Stimulated activated CD4-positive, alpha-beta T cell treated with anti-CD3 and anti-CD28 coated beads, Interleukin-1b, Interleukin-23, amount 100 ng/mL, for 48 hours (primary cell): ENCODE data around the gene WDR74.
"Not testable (repeated sequence)": the region's sequence is repeated elsewhere in the genome, so short reads cannot be mapped to it uniquely, and the experiment has no call there.

Source experiments
- DNase-seq: peaks from one replicate; pipeline ENCODE4 v3.0.0-alpha.2; 2020

The WDR74 gene

DNA sequence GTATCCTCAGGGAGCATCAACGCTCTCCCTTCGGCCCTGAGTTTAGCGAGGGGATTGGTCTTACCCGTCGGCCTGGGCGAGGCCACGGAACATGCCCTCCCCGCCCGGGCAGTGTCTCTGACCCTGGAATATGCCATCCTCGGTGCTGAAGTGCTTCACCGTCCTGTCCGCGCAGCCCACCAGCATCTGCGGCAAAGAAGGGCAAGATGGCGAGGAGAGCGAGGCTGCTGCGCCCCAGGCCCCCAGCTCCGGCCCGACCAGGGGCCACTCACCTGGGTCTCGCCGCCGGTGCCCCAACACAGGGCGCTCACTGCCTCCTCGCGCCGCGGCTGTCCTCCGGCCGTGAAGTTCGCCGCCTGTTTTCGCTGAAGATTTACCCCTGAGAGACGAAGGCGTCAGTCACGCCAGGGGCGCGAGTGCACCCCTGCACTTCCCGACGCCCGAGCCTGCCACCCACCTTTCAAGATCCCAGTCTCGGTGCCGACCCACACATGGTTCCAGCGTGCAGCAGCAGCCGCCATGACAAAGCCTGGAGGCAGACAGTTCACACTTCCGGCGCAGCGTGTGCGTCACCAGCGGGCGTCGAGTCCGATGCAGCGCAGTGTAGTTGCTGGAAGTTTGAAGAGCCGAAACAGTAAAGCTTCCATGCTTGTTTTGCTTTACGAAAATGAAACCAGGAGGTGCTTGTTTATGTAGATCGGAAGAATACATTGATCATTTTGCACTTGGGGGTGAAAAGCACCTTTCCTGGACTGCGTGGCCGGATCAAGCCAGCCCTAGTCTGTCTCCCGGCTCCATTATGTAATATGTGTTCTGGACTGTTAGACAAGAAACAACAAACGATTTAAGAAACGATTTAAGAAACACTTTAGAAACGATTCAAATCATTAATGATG, at the start of gene WDR74:
TSS of gene WDR74 (minus strand) at position 541 of the 896 bp plus-strand sequence. CDS start at position 521, 20 bp downstream.
- peak; percentile 92 for DNase-seq

DNA sequence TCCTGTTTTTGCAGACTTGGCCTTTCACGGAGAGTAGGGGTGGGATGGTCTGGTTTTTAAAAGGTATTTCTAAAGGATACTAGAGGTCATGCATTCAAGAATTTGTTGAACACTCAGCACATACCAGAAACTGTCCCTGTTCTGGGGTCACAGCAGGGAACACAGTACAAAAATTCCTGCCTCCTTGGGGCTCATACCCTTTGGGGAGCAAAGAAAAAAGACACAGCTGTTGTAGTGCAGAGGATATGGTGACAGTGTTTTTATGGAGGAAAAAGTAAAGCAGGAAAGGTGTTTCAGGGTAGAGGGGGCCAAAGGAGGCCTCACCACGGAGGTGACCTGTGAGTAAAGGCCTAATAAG, 49.7 kb upstream of the WDR74 start:
- no peak for DNase-seq

DNA sequence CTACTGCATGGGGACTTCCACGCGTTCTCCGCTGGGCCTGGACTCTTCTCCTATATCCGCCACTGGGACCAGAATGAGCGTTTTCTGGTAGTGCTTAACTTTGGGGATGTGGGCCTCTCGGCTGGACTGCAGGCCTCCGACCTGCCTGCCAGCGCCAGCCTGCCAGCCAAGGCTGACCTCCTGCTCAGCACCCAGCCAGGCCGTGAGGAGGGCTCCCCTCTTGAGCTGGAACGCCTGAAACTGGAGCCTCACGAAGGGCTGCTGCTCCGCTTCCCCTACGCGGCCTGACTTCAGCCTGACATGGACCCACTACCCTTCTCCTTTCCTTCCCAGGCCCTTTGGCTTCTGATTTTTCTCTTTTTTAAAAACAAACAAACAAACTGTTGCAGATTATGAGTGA, 49.0 kb upstream of the WDR74 start:
- no peak for DNase-seq

DNA sequence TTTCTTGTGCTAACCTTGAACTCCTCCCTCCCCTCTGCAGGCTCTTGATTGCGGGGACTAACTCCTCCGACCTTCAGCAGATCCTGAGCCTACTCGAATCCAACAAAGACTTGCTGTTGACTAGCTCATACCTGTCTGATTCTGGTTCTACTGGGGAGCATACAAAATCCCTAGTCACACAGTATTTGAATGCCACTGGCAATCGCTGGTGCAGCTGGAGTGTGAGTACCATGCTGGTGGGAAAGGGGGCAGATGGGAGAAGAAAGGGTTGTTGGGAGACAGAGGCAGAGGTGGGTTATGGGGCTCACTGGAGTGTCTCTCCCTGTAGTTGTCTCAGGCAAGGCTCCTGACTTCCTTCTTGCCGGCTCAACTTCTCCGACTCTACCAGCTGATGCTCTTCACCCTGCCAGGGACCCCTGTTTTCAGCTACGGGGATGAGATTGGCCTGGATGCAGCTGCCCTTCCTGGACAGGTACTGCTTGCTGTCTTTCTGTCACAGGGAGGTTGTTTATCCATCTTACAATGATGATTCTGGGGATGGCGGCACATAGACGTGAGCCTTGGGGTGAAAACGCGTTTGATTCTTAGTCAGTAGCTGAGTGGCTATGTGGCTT, 45.9 kb upstream of the WDR74 start:
- DNase-seq = no peak

DNA sequence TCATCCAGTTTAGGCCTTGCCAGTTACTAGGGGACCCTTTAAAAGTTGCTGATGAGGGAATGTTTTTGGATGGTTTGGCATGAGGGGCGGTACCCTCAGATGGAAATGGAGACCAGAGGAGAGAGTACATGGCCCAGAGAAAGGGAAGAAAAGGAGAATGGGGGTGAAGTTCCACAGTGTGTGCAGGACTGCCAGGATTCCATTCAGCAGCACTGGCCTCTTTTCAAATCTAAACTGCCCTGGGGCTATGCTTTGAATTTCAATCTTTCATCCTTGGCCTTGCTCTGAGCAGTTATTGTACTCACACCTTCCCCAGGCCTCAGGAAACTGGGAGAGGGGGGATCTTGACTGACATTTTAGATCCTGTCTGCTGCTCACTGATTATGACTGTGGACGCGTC, 44.3 kb upstream of the WDR74 start:
- DNase-seq = no peak

DNA sequence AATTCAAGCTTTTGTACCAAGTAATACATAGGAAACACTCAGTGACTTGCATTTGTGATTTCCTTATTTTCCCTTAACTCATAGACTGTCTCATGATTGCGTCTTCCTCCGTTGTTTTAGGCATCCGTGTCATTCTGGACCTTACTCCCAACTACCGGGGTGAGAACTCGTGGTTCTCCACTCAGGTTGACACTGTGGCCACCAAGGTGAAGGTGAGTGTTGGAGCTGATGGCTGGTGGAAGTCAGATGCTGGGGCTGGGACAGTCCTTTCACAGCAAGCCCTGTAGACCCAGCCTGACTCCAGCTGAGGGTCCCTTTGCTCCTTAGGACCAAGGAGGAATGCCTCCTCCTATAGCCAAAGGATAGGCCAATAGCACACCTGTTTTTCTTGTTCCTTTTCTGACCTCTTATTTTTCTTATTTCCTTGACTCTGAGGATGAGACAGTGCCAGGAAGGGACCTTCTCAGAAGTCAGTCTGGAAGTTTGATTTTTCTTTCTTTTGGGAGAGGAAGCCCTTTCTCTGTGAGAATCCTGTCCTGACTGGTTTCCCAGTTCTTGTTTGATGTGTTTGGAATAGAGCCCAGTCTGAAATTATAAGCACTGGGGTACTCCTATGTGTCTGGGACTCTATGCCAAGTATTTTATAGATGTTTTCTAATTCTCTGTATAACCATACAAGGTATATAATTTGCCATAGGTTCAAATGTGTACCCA, 43.6 kb upstream of the WDR74 start:
- DNase-seq = no peak

DNA sequence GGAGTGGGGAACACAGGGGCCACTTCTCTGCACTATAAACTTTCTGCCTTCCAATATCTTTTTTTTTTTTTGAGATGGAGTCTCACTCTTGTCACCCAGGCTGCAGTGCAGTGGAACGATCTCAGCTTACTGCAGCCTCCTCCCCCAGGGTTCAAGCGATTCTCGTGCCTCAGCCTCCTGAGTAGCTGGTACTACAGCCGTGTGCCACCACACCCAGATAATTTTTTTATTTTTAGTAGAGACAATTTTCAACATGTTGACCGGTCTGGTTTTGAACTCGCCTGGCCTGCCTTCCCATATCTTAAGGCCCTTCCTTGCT, 43.0 kb upstream of the WDR74 start:
- no peak for DNase-seq

DNA sequence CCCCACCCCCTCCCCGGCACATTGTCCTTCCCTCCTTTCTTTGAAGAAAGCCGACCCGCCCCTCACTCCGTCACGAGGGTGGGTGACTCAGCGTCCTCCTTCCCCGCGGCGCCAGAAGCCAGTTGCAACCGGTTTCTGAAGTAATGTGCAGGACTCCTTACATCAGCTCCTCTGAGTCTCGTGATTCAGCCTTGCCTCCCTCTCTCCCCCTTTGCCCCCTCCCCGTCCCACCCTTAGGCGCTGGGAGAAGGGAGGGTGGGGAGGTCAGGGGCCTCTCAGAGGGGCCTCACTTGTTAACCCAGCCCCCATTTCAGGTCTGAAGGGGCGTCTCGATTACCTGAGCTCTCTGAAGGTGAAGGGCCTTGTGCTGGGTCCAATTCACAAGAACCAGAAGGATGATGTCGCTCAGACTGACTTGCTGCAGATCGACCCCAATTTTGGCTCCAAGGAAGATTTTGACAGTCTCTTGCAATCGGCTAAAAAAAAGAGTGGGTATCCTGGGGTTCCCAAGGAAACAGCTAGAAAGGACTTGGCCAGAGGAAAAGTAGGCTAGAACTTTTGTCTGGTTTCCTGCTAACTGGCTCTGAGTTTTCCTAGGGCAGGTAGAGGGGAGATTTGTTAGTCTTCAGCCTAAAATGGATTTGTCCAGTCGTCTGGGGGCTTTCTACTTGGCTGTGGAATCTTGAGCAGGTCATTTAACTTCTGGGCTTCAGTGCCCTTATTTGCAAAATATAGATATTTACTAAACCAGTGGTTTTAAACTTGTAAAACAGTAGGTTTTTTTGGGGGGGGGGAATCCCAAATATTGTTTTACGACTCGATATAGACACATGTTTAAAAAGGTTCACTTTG, 42.4 kb upstream of the WDR74 start:
- peak; percentile 97 for DNase-seq

DNA sequence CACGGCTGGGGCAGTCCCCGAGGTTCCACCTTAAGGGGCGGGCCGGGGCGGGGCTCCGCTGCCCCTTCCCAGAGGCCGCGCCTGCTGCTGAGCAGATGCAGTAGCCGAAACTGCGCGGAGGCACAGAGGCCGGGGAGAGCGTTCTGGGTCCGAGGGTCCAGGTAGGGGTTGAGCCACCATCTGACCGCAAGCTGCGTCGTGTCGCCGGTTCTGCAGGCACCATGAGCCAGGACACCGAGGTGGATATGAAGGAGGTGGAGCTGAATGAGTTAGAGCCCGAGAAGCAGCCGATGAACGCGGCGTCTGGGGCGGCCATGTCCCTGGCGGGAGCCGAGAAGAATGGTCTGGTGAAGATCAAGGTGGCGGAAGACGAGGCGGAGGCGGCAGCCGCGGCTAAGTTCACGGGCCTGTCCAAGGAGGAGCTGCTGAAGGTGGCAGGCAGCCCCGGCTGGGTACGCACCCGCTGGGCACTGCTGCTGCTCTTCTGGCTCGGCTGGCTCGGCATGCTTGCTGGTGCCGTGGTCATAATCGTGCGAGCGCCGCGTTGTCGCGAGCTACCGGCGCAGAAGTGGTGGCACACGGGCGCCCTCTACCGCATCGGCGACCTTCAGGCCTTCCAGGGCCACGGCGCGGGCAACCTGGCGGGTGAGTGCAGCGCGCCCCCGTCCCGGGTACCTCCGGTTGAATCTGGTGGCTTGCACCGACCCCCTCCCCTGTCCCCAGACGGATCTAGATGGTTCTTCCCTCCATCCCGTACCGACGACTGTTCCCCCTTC, 41.6 kb upstream of the WDR74 start, which contains the start of gene SLC3A2:
TSS of gene SLC3A2 (plus strand) at position 94 of the 776 bp plus-strand sequence. CDS start at position 222, 128 bp downstream.
- peak; percentile 86 for DNase-seq

DNA sequence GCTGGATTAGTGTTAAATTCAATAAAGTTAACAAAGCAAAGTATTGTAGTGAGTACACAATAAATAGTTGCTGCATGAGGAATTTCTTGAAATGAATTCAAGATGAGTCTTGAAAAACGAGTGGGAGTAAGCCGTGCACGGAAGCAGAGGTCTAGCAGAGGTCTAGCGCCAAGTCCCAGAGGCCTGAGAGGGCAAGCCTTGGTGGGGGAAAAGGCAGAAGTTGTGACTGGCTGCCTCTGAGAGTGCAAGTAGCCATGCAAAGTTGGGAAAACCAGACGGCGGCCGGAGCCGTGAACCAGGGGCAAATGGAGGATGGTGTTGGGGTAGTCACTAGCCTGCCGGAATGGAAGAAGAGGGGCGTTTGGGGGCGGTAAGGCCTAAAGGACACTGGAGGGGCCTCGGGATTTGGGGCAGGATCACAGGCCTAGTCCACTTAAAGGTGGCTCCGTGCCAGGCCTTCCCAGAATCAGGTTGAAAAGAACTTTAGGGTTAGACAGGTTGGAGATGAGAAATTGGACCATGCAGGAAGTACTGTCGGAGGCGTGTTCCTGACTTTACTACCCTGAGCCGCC, 40.9 kb upstream of the WDR74 start:
- peak; percentile 63 for DNase-seq

DNA sequence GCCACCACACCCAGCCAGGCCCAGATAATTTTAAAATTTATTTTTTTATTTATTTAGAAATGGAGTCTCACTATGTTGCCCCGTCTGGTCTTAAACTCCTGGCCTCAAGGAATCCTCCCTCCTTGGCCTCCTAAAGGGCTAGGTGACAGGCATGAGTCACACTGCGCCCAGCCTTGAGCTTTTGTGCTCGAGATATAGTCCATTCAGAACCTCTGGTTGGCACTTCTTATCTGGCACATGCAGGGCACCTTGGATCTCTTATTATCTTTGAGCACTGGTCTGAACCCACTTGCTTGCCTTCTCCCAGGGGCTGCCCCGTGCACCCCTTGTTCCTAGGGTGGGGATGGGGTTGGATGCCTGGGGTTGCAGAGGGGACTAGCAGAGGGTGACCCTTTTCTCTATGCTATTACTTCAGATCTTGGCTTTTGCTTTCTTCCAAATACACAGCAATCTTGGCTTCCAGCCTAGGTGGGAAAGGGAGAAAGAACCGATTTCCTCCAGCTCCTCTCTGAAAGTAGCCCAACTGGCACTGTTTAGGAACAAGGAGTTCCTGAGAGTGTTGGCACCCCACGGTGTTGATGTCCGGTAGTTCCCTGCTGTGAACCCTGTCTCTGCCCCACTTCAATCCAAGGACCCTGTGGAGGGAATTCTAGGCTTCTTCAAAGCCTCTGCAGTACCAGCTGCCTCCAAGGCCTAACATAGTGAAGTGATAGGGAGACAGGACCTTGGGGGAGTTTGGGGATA, 40.0 kb upstream of the WDR74 start:
- DNase-seq = no peak

DNA sequence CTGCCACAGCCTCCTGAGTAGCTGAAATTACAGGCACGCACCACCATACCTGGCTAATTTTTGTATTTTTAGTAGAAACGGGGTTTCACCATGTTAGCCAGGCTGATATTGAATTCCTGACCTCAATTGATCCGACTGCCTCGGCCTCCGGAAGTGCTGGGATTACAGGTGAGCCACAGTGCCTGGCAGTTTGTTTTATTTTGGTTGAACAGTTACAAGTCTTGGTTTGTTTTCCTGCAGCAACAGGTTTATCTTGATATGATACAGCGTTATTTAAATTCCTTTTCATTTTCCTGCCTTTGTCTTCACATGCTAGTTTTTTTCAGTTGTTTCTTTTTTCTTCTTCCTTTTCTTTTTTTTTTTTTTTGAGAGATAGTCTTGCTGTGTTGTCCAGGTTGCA, 37.3 kb upstream of the WDR74 start:
- no peak for DNase-seq

DNA sequence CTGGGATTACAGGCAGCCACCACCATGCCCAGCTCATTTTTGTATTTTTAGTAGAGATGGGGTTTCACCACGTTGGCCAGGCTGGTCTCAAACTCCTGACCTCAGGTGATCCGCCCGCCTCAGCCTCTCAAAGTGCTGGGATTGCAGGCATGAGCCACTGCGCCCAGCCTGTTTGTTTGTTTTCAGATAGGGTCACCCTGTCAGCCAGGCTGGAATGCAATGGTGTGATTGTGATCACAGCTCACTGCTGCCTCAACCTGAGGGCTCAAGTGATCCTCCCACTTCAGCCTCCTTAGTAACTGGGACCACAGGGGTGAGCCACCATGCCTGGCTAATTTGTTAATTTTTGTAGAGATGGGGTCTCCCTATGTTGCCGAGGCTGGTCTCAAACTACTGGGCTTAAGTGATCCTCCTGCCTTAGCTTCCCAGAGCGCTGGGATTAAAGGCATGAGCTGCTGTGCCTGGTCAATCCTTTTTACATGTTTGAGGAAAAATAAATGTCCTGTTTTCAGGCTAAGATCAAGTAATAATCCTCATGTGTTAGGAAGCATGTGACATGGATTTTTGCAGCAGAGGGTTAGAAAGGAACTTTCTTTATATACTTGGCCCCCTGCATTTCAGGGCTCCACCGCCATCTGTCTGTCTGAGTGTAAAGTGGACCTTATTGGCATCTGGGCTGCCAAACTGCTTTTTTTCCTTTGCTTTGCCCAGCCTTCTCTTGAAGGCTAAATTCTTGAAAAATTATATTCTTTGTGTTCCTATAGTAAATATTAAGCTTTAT, 36.5 kb upstream of the WDR74 start:
- DNase-seq = no peak

DNA sequence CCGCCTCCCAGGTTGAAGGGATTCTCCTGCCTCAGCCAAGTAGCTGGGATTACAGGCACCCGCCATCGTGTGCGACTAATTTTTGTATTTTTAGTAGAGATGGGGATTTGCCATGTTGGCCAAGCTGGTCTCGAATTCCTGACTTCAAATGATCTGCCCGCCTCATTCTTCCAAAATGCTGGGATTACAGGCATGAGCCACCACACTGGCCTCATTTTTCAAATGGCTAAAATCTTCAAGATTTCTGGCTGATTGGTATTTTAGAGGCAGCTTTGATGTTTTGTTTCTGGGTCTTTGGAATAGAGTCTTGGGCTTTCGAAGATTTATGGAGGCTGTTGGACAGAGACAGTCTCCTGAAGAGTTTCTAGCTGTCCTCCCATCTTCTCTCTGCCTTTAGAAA, 35.5 kb upstream of the WDR74 start:
- DNase-seq = no peak

DNA sequence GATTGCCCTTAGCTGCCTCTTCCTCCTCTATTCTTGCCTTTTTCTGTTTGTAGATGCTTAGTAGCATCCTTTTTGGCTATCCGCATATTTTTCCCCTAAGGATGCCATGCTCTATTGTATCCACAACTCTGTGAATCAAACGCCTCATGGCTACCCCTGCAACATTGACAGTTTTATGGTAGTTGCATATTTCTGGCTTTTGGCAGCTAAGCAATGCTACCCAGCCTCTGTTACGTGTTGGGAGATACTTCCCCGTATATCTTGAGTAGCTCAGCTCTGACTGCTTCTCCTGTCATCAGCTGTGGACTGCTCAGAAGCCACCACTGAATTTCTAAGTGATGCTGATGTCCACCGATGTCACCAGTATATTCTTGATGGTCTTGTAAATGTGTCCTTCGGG, 26.2 kb upstream of the WDR74 start:
- DNase-seq = no peak

DNA sequence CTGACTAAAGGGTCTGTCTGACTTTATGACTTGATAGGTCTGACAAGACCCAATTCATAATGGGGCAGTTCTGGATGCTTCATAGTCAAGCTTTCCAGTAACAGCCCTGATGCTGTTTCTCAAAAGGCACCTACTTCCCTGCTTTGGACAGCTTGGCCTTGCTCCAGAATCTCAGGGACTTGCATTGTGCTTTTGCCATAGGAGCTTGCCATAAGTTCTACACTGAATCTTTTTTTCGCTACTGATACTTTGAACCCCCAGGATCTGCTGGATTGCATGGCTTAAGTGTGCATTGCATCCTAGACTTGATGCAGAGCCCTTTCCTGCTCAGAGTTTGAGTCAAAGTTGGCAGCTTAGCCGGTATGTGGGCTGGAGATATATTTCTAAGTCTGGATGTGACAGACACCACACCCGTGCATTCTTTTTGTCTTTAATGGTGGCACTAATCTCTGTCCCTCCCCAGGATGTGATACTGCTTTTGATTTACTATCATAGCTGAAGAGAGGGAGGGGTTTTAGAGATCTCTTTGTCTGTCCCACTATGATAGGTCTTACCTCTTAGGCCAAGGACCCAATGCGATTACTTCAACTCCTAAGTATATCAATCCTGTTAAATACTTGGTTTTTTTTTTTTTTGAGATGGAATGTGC, 24.4 kb upstream of the WDR74 start:
- DNase-seq = no peak

DNA sequence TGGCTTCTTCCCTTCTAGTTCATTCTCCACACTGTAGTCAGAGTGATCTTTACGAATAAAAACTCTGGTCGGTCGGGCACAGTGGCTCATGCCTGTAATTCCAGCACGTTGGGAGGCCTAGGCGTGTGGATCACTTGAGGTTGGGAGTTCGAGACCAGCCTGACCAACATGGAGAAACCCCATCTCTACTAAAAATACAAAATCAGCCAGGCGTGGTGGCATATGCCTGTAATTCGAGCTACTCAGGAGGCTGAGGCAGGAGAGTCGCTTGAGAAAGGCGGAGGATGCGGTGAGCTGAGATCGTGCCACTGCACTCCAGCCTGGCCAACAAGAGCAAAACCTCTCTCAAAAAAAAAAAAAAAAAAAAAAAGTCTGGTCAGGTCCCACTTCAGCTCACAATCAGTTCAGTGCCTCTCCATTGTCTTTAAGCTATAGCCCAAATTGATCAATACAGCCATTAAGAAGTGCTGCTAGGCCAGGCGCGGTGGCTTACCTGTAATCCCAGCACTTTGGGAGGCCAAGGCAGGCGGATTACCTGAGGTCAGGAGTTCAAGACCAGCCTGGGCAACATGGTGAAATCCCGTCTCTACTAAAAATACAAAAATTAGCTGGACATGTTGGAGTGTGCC, 22.3 kb upstream of the WDR74 start:
- DNase-seq = not testable (repeated sequence)

DNA sequence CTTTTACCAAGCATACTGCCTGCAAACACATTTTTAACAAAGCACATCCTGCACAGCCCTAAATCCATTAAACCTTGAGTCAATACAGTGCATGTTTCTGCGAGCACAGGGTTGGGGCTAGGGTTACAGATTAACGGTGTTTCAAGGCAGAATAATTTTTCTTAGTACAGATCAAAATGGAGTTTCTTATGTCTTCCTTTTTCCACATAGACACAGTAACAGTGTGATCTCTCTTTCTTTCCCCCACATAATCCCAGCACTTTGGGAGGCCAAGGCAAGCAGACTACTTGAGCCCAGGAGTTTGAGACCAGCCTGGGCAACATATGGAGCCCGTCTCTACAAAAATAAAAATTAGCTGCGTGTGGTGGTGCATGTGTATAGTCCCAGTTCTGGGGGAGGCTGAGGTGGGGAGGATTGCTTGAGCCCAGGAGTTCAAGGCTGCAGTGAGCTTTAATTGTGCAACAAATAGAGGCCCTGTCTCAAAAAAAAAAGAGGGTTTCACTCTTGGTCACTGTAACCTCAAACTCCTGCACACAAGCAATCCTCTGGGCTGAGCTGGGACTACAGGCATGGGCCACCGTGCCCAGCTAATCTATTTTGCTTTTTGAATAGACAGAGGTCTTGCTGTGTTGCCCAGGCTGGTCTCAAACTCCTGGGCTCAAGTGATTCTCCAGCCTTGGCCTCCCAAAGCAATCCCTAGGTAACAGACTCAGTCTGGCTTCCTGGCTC, 21.6 kb upstream of the WDR74 start:
- no peak for DNase-seq
